Medulla oblongata (tissue), 1 donor: ENCODE results near the gene ZFP69B.
A peak's percentile ranks its signal among the peaks of the same experiment; 100 is the strongest.
"Not testable (repeated sequence)": the region's sequence is repeated elsewhere in the genome, so short reads cannot be mapped to it uniquely, and the experiment has no call there.

ENCODE experiments used
- DNase-seq: peaks from one replicate; pipeline ENCODE4 v3.0.0-alpha.2; 2015; ENCODE audit errors: extremely low spot score

ZFP69B gene

DNA sequence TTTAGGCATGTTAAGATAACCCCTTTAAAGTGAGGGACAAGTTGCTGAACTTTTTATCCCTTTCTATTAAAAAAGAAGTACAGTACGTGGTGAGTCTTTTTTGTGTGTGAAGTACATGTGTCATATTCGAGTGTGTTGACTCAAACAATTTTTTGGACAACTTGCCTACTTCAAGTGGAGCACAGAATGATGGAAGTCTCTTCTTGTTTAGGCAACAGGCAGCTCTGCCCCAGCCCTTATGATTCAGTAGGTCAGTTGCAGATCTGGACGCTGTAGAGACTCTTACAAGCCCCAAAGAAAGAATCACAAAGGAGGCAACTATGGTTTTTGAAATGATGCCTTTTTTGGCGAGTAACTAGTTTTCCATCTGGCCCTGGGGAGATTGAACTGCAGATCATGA lies 14.4 kb upstream of the ZFP69B start:
- no peak for DNase-seq

DNA sequence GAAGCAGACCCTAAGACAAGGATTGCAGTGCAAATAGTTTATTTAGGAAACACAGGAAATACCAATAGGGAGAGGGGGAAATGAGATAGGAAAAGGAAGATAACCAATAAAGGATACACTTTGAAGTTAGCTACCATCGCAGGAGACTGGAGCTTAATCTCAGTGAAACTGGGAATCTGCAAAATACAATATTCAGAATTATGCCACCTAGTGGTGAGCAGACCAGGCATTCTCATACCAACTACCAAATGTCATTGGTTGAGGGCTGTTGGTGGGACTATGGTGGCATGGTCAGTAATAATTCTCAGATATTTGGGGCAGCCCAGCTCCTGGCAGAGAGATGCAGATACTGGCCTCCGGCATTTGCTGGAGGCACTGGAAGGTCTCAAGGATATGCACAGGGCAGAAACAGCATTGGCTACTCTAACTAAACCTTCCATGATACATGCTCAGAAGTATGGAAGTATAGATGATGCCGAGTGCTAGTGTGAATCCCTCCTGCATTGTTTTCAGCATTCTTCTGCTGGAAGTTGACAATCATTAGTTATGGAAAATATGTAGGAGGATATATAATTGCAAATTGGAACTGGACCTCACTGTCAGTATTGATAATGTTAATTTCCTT lies 11.8 kb upstream of the ZFP69B start:
- peak; percentile 60 for DNase-seq

DNA sequence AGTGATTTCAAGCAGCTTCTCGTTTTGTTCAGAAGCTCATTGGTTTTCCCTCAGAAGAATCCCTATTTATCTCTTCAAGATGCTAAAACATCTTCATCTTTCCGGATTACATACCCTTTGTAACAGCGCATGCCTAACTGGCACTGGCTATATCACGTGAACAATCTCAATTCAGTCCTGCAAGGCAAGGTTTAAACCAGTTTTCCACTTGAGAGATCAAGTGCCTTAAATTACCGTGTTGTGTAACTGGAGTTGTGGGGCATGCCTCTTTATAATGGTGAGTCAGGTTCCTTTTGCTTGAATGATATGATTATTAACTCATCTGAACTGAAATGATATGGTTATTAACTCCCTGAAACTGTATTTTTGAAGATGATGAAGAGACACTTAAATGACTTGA lies 11.0 kb upstream of the ZFP69B start:
- no peak for DNase-seq

DNA sequence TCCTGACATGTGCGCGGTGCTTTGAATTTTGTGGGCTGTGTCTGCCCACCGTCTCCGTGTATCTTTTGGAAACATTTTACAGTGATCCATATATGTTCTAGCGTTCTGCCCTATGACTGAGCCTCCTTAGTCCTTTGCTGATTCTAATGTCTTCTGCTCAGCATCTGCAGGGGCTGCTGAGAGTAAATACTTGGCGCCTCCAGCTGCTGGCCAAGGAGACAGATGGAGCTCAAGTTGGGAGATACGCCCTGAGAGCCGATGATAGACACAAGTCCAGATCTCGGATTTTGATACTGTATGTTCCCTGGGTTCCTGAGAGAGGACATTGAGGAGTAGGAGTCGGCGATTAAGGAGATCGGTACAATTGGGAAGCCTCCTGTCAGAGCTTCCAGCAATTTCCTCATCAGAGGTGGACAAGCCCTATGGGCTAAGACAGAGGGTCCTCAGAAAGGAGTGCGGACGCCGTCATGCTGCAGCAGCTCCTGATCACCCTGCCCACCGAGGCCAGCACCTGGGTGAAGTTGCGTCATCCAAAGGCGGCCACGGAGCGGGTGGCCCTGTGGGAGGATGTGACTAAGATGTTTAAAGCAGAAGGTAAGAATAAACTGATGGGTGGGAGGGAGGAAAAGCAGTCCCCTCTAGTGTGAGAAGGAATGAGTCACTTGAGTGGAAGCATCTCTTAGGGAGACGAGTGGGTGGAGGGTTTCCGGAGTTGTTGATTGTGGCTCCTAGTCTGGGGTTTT lies 390 bp downstream of the ZFP69B start:
- DNase-seq, result peak; percentile 37

DNA sequence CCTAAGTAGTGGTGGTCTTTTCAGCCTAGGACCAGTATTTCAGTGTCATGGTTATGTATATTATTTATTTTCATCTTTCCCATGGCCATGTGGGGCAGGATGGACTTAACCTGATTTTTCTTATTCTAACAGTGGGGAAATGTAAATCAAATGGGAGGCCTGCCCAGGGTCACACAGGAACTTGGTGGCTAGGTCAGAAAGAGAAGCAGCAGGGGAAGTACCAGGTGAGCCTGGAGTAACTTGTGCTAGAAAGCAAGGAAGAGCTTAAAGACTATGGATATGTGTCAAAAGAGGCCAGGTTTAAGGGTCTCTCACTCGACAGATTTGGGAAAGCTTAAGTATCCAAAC lies 936 bp downstream of the ZFP69B start:
- DNase-seq, result no peak

DNA sequence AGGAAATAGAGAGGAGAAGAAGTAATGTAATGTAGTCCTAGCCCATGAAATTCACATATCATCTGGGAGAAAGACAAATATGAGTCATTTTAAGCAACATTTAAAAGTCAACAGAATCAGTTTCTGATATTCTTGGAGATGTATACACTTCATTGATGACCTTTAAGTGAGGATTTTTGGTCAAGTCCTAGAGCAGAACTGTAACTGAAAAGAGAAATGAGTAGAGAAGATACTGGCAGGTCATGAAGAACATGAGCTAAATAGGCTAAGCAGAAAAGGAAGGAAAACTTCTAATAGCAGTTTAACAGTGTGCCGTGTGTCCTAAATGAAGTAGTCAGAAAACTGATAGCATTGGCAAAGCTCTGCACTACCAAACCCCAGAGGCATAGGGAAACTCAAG lies 4.6 kb downstream of the ZFP69B start:
- DNase-seq, result no peak

DNA sequence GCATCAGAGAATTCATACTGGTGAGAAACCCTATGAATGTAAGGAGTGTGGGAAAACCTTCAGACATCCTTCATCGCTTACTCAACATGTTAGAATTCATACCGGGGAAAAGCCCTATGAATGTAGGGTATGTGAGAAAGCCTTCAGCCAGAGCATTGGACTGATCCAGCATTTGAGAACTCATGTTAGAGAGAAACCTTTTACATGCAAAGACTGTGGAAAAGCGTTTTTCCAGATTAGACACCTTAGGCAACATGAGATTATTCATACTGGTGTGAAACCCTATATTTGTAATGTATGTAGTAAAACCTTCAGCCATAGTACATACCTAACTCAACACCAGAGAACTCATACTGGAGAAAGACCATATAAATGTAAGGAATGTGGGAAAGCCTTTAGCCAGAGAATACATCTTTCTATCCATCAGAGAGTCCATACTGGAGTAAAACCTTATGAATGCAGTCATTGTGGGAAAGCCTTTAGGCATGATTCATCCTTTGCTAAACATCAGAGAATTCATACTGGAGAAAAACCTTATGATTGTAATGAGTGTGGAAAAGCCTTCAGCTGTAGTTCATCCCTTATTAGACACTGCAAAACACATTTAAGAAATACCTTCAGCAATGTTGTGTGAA lies 12.8 kb downstream of the ZFP69B start:
- no peak for DNase-seq

DNA sequence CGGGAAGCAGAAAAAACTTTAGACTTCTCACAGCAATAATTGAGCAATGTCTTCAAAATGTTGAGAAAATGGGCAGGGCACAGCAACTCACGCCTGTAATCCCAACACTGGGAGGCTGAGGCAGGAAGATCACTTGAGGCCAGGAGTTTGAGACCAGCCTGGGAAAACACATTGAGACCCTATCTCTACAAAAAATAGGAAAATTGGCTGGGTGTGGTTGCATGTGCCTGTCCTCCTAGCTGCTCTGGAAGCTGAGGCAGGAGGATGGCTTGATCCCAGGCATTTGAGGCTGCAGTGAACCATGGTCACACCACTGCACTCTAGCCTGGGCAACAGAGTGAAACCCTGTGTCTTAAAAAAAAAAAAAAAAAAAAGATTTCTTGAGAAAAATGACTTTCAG lies 19.1 kb downstream of the ZFP69B start:
- no peak for DNase-seq

DNA sequence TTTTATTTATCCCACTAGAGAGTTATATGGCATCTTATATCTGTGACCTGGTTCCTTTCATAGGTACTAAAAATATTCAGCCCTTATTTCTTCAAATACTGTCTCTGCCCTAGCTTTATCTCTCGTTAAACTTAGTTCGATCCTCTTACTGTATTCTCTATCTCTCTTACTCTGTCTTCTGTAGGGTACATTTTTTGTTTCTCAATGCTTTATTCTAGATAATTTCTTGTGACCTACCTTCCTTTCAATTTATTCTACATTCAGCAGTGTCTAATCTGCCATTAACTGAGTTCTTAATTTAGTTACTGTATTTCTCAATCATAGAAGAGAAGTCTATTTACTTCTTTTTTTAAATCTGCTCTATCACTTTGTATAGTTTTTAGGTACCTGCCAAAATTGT lies 25.0 kb downstream of the ZFP69B start:
- no peak for DNase-seq

DNA sequence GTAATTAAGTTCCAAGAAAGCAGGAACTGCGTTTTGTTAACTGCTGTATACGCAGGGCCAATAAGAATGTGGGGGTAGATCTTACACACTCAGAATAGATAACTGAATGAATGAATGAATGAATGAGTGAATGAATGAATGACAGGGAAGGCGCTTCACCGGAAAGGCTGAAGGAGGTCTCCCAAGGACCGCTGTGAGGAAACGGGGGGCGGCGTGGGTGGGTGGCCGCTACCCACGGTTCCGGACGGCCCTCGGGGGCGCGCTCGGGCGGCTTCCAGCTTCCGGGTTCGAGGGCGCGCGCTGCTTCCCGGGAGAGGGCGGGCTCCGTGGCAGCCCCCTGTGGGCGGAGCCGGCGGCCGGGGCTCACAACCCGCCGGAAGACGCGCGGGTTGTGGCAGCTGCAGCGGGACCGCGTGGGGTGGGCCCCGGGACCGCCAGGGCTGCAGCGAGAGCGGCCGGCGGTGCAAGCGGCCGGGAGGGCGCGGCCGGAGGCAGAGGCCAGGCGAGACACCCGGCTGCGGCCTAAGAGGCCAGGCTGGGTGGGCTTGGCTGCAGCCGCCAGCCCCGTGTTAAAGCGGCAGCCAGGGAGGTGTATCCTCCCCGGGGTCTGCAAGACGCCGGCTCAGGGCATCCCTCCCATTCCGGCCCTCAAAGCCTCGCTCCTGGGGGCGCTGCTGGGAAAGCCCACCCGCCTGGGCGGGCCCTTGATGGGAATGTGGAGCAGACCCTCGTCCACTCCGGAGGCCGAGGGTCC lies 26.8 kb downstream of the ZFP69B start, which contains the start of gene ZFP69:
TSS of gene ZFP69 (plus strand) at position 367 of the 754 bp plus-strand sequence. CDS start 2,072 bp downstream, outside the sequence.
- DNase-seq, result peak; percentile 69

DNA sequence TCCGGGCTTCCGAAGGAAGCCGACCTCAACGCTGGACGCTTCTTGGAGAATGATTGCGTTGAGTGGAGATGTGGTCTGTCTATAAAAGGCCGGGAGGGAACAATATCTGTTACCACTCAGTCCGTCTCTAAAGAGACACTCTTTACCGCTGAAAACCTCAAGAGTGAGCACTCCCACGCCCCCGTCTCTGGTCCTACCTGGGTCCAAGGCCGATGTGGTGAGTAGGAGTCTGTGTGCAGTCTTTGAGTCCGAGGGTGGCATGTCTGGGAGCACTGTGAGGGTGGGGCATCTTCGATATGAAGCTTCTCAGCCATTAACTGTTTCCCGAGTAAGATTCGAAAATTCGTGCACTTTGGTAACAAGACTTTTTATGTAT lies 27.4 kb downstream of the ZFP69B start:
- DNase-seq, result peak; percentile 17

DNA sequence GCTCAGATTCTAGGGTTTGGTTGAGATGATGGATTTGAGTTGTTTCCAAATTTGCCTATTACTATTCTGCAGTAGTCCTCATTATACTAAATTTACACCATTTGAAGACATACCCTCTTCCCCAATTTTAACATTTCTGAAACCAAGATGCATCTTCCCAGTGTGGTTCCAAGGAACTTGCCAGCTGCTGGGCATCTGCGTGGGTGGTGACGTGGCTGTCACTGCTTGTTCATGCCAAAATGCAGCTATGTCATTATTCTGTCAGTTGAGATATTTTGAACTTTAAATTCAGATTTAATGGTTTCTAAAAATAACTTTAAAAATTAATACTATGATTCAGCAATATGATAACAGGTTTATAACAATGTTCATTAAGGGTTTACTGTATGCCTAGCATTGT lies 28.0 kb downstream of the ZFP69B start:
- DNase-seq, result peak; percentile 2

DNA sequence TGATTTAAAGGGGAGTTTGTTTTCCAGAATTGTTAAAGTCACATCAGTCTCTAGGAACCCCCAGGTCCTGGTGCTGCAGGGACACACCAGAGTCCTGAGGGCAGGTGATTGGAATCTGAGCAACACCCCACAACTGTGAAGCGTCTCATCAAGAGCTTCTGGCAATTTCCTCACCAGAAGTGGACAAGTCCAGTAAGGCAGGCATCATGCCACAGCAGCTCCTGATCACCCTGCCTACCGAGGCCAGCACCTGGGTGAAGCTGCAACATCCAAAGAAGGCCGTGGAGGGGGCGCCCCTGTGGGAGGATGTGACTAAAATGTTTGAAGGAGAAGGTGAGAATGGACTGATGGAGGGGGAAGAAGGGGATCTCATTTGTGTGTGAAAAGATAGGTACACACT lies 28.9 kb downstream of the ZFP69B start:
- DNase-seq, result no peak

DNA sequence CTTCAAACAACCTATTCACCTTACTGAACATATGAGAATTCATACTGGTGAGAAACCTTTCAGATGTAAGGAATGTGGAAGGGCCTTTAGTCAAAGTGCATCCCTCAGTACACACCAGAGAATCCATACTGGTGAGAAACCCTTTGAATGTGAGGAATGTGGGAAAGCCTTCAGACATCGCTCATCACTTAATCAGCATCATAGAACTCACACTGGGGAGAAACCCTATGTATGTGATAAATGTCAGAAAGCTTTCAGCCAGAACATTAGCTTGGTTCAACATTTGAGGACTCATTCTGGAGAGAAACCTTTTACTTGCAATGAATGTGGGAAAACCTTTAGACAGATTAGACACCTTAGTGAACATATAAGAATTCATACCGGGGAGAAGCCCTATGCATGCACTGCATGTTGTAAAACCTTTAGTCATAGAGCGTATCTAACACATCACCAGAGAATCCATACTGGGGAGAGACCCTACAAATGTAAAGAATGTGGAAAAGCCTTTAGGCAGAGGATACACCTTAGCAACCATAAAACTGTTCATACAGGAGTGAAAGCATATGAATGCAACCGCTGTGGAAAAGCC lies 45.1 kb downstream of the ZFP69B start:
- no peak for DNase-seq

DNA sequence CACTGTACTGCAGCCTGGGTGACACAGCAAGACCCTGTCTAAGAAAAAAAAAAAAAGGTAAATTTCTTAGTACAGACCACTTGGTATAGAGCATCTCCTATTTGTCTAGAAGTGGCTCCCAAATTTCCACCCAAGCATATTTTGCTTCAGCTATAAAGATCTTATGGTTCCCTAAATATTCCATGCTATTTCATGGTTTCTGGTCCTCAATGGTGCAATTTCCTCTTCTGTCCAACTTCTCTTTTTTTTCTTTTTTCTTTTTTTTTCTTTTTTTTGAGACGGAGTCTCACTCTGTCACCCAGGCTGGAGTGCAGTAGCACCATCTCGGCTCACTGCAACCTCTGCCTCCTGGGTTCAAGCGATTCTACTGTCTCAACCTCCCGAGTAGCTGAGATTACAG lies 52.4 kb downstream of the ZFP69B start:
- not testable (repeated sequence) for DNase-seq

DNA sequence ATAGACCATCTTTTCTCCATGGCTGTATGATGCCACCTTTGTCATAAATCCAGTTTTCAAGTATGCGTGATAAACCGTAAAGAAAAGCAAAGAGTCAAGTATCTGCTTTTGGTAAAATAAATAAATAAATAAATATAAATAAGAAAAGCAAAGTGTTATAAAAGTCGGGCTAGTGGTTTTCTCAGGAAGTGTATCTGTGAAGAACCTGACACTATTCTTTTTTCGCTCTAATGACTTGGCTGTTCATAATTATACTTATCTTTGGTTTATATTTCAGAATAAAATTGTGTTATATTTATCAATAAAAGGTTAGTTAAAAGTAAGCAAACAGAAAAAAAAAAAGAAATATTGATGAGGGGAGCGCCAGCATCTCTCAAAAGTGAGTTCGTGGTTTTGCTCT lies 57.7 kb downstream of the ZFP69B start:
- DNase-seq, result no peak

DNA sequence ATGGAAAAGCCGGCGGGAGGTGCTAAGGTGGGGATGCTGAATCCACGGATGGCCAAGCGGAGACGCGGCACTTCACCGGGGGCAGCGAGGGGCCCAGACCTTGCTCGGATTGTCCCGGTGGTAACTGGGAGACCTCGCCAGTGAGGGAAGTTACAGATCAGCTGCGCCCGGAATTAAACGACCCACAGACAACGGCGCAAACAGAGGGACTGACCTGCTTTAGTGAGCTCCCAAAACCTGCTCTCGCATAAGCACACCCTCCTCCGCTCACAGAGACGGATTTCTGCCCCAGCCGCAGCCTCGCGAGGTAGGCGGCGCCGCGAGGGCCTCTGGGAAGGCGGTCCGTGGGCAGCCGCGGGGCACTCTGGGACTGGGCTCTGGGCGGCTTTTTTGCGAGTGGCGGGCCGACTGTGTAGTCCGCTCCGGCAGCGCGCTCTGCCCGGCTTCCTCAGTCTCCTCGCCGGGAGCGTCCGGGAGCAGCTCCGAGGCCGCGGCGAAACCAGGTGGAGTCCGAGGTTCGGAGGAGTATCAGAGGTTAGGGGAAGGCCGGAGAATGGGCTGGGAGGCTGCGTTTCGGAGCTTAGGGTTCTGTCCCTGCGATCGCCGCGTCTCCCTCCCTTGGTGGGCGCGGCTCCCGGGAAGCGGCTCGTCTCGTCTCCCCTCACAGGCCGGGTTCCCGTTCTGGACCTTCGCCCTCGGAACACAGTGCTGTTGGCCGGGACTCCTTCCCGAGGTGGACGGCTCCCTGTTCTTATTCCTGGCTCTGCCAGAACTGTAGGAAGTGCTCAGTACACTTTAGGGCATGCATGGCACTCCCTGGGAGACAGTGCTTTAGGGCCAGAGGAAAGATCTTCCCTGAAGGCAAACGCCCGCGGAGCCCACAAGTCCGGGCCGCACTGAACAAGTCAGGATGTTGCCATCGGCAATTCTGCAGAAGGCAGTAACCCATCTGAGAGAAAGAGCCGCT lies 58.4 kb downstream of the ZFP69B start, which contains the start of gene EXO5:
TSS of gene EXO5 (plus strand) at position 393 of the 967 bp plus-strand sequence. CDS start 5,778 bp downstream, outside the sequence.
- peak; percentile 73 for DNase-seq
